Measurements from ENCODE around the gene PPP1R16B. TPM values are rescaled to one million over a fixed set of nuclear protein-coding genes. Genes with fewer than 3 reads are reported as not detected.

Gene PPP1R16B
- total and polyA plus RNA-seq, 2 of the 8 experiments (the other 6 are each of a cell fraction or from before 2014, with no cell fraction given), result 2.6 to 8.9 TPM

GRCh38 chr20:38877483-38877882 lies 72.0 kb downstream of the PPP1R16B start (continued):
- TF ChIP-seq, protein P1, sequence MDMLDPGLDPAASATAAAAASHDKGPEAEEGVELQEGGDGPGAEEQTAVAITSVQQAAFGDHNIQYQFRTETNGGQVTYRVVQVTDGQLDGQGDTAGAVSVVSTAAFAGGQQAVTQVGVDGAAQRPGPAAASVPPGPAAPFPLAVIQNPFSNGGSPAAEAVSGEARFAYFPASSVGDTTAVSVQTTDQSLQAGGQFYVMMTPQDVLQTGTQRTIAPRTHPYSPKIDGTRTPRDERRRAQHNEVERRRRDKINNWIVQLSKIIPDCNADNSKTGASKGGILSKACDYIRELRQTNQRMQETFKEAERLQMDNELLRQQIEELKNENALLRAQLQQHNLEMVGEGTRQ (IDR thresholded peaks at IDR 0.05; ENCODE audit: low read length), result no peak
- TF ChIP-seq CBX5 (IDR thresholded peaks at IDR 0.05; ENCODE audit: low read depth, low read length), result no peak
- no peak for TF ChIP-seq KDM1A (IDR thresholded peaks at IDR 0.05; ENCODE audit: borderline replicate concordance, low read length)
- no peak for TF ChIP-seq CREB1 (IDR thresholded peaks at IDR 0.05)
- TF ChIP-seq, protein P2, sequence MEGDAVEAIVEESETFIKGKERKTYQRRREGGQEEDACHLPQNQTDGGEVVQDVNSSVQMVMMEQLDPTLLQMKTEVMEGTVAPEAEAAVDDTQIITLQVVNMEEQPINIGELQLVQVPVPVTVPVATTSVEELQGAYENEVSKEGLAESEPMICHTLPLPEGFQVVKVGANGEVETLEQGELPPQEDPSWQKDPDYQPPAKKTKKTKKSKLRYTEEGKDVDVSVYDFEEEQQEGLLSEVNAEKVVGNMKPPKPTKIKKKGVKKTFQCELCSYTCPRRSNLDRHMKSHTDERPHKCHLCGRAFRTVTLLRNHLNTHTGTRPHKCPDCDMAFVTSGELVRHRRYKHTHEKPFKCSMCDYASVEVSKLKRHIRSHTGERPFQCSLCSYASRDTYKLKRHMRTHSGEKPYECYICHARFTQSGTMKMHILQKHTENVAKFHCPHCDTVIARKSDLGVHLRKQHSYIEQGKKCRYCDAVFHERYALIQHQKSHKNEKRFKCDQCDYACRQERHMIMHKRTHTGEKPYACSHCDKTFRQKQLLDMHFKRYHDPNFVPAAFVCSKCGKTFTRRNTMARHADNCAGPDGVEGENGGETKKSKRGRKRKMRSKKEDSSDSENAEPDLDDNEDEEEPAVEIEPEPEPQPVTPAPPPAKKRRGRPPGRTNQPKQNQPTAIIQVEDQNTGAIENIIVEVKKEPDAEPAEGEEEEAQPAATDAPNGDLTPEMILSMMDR (IDR thresholded peaks at IDR 0.05; ENCODE audit: control extremely low read depth in 1 of 3, insufficient read depth in 1 of 3, low read depth in 1 of 3, low read length in 3 of 3), result no peak
- TF ChIP-seq SAP30 (IDR thresholded peaks at IDR 0.05; ENCODE audit: insufficient read depth, insufficient replicate concordance, low read length), result no peak
